HUES48 (cell line): ENCODE measurements around the gene MGAT3.

Experiments
- H3K27ac ChIP-seq: one replicate; pipeline ENCODE4 v1.7.0; 2013; ENCODE audit warnings: low read depth, low read length, inconsistent platforms
- H3K27me3 ChIP-seq: 2 replicates; pipeline ENCODE4 v1.6.1; 2013; ENCODE audit warnings: mild to moderate bottlenecking, low read length; ENCODE audit not compliant: control insufficient read depth, insufficient read depth
- H3K36me3 ChIP-seq: 2 replicates; pipeline ENCODE4 v1.6.1; 2013; ENCODE audit warnings: low read length; ENCODE audit not compliant: control insufficient read depth, insufficient read depth
- H3K4me1 ChIP-seq: 2 replicates; pipeline ENCODE4 v1.6.1; 2013; ENCODE audit warnings: mild to moderate bottlenecking, low read length; ENCODE audit not compliant: control insufficient read depth, insufficient read depth
- H3K4me3 ChIP-seq: 2 replicates; pipeline ENCODE4 v1.5.1; 2013; ENCODE audit warnings: mild to moderate bottlenecking, low read depth, low read length
- H3K9ac ChIP-seq: 2 replicates; pipeline ENCODE4 v1.6.1; 2013; ENCODE audit warnings: mild to moderate bottlenecking, low read depth, low read length, moderate library complexity
- H3K9me3 ChIP-seq: 2 replicates; pipeline ENCODE4 v1.6.1; 2013; ENCODE audit warnings: low read length; ENCODE audit not compliant: control insufficient read depth, insufficient read depth

The MGAT3 gene

DNA sequence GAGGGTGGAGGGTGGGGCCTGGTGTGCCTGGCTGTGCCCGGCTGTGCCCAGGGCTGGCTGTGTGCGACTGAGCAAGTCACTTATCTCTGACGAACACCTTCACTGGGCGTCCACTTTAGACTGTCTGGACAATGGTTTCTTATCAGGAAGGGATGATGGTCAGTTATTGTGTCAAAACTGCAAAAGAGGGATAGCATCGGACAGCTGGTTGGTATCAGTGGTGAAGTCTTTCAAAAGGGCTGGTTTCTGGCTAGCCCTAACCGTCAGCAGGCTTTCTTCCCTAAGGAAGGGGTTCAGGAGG, 4.1 kb upstream of the MGAT3 start:
- Histone ChIP-seq H3K9ac (no peak overlapping the region), H3K9me3 (no peaks in the 10 kb centered on the region), H3K36me3 (no peaks in the 10 kb centered on the region), H3K27me3 (peaks cover 16% of the 10 kb centered on the region), H3K4me3 (no peak overlapping the region), H3K4me1 (peaks cover 4% of the 10 kb centered on the region; the same call in 1 of the 2 replicates), H3K27ac (no peak overlapping the region)

DNA sequence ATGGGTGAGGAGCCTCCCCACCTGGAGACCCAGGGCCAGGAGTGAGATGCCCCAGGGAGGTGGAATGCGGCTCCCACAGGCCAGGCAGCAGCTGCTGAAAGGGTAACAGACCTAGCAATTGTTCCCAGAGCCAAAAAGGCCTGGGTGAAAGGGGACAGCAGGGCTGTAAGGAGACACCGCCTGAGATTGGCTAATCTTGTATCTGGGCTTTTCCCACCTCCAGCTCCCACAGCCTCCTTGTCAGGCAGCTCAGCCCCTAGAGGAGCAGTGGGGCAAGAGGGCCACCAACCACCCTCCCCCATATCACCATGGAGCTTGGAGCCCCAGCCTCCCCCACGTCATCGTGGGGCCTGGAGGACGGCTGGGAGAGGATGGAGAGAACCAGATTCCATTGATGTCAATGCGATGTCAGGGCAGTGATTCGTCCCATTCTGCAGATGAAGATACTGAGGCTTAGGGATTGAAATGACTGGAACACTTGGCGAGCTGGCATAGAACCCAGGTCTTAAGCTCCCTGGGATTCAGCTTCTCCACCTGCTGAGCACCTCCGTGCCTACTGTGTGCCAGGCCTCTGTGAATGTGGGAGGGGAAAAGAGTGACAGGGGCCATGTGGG, 2.9 kb upstream of the MGAT3 start:
- H3K4me3 ChIP-seq: no peak overlapping the region
- no peak overlapping the region for H3K27ac ChIP-seq
- peaks cover 4% of the 10 kb centered on the region; the same call in 1 of the 2 replicates for H3K4me1 ChIP-seq
- no peak overlapping the region for H3K9ac ChIP-seq
- no peaks in the 10 kb centered on the region for H3K36me3 ChIP-seq
- peaks cover 28% of the 10 kb centered on the region for H3K27me3 ChIP-seq
- H3K9me3 ChIP-seq: no peaks in the 10 kb centered on the region

DNA sequence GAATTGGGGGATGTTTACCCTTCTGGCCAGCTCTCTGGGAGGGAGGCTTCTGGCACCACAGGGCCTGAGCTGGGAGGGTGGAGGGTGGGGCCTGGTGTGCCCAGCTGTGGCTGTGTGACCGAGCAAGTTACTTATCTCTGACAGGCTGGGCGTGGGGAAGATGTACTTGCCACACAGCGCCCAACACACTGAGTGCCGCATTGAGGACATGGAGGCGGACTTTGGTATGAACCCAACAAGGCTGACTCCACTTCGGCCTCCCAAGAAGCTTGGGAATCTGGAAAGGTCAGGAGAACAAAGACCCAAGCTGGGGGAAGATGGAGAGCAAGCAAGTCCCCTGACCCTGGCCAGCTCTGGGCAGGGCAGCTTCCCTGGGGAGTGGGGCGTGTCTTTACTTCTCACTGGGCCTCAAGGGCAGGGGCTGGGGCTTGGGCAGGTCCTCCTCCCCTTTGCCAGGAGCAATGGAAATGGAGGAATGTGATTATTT, 2.4 kb upstream of the MGAT3 start:
- H3K9me3 ChIP-seq: no peaks in the 10 kb centered on the region
- H3K9ac ChIP-seq: no peak overlapping the region
- no peak overlapping the region for H3K27ac ChIP-seq
- H3K4me3 ChIP-seq: no peak overlapping the region
- peaks cover 4% of the 10 kb centered on the region; the same call in 1 of the 2 replicates for H3K4me1 ChIP-seq
- peaks cover 28% of the 10 kb centered on the region for H3K27me3 ChIP-seq
- no peaks in the 10 kb centered on the region for H3K36me3 ChIP-seq

DNA sequence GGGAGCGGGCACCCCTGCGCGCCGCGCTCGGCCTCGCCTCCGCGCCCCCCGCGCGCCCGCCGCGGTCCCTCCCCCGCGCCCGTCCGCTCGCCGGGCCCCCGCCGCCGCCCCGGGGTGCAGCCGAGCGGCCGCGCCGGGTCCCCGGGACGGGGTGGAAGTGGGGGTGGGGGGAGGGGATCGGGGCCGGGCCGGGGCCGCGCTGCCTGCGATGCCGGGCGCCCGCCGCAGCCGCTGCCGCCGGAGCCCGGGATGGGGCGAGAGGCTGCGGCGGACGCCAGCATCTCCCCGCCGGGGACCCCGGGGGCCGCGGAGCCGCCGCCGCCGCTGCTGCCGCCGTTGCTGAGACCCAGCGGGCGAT, 365 bp downstream of the MGAT3 start:
- Histone ChIP-seq H3K4me1 (peaks cover 4% of the 10 kb centered on the region; the same call in 1 of the 2 replicates), H3K36me3 (no peaks in the 10 kb centered on the region)

DNA sequence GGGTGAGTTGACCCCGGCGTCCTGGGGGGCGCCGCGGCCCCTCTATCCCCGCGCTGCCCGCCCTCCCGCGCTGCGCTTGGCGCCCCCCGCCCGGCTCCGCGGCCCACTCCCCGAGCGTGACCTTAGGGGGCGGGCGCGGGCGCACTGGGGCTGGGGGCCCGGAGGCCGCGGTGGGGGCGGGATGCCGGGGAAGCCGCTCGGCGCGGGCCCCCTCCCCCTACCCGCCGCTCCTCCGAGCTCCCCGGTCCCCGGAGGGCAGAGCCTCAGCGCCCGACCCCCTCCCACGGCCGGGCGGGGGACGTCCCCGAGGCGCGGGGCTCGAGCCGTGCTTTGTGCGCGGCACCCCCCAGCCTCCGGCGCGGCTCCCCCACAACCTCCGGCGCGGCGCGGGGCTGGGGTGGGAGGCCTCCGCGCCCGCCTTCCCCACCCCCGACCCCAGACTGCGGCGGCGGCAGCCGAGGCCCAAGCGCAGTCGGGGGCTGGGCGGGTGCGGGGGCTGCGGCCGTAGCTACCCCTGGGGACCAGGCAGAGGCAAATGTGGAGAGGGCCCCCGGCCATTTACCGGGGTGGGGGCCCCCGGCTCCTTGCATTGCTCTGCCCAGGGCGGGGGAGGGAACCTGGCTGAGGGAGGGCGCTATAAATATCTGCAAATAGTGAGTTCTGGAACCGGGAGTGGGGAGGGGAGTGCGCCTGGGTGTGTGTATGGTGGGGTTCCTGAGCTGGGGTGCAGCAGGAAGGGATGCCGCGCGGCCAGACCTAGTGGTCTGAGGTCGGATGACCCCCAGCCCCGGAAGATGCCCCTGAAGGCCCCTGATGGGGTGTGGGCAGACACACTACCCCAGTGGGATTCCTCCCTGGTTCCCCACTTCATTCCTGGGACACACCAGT, 988 bp downstream of the MGAT3 start:
- no peaks in the 10 kb centered on the region for H3K9me3 ChIP-seq
- peak overlapping the region; percentile 61 for H3K4me3 ChIP-seq
- H3K9ac ChIP-seq: no peak overlapping the region
- peaks cover 28% of the 10 kb centered on the region for H3K27me3 ChIP-seq
- H3K4me1 ChIP-seq: peaks cover 4% of the 10 kb centered on the region; the same call in 1 of the 2 replicates
- H3K27ac ChIP-seq: no peak overlapping the region
- no peaks in the 10 kb centered on the region for H3K36me3 ChIP-seq

More for the DNA sequence above, 365 bp downstream of the MGAT3 start:
- Histone ChIP-seq H3K9ac (no peak overlapping the region), H3K9me3 (no peaks in the 10 kb centered on the region), H3K4me3 (peak overlapping the region; percentile 61; the same call in 1 of the 2 replicates), H3K27me3 (peaks cover 28% of the 10 kb centered on the region), H3K27ac (no peak overlapping the region)

DNA sequence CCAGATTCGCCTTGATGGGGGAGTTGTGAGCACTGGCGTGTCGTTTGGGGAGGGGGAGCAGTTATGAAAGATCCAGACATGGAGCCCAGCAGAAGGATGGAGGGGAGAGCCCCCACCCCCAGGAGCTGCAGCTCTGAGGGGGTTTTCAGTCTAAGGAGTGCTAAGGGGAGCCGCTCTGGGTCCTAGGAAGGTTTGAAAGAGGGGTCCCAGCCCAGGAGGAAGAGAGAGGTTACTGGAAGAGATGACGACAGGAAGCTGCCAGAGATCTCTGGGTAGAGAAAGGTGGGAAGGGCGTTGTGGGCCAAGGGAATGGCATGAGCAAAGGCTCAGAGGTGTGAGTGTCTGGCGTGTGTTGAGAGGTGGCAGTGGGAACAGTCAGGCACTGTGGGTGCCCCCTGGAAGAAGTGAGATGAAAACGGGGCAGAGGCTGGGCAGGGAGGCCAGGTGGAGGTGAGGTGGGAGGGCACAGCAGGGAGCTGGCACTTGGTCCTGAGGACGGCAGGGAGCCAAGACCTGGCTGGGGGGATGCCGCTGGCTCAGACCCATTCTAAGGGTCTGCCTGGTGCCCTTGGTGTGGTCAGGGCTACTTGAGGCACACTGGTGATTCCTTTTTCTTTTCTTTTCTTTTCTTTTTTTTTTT, 1.8 kb downstream of the MGAT3 start:
- peak overlapping the region; percentile 61 for H3K4me3 ChIP-seq
- no peak overlapping the region for H3K9ac ChIP-seq
- peaks cover 4% of the 10 kb centered on the region; the same call in 1 of the 2 replicates for H3K4me1 ChIP-seq
- H3K27me3 ChIP-seq: peaks cover 28% of the 10 kb centered on the region
- no peak overlapping the region for H3K27ac ChIP-seq
- no peaks in the 10 kb centered on the region for H3K9me3 ChIP-seq
- no peaks in the 10 kb centered on the region for H3K36me3 ChIP-seq

DNA sequence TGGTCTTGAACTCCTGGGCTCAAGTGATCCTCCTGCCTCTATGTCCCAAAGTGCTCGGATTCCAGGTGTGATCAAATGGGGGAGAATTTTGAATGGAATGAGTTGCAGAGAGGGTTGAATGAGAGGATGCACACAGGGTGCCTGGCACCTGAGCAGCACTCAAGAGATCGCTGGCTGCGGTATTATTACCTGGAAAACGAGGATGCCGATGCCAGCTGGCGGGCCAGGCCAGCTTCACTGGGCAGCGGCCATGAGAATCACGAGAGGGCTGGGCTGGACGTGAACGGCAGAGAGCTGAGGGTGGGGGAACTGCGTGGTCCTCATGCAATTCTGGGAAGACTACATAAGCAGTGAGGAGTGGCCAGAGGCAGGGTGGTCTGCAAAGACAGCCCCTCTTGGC, 2.9 kb downstream of the MGAT3 start:
- Histone ChIP-seq H3K9me3 (no peaks in the 10 kb centered on the region), H3K9ac (no peak overlapping the region), H3K4me3 (no peak overlapping the region), H3K27ac (no peak overlapping the region), H3K27me3 (peaks cover 28% of the 10 kb centered on the region), H3K4me1 (no peaks in the 10 kb centered on the region; the same call in 1 of the 2 replicates), H3K36me3 (no peaks in the 10 kb centered on the region)

DNA sequence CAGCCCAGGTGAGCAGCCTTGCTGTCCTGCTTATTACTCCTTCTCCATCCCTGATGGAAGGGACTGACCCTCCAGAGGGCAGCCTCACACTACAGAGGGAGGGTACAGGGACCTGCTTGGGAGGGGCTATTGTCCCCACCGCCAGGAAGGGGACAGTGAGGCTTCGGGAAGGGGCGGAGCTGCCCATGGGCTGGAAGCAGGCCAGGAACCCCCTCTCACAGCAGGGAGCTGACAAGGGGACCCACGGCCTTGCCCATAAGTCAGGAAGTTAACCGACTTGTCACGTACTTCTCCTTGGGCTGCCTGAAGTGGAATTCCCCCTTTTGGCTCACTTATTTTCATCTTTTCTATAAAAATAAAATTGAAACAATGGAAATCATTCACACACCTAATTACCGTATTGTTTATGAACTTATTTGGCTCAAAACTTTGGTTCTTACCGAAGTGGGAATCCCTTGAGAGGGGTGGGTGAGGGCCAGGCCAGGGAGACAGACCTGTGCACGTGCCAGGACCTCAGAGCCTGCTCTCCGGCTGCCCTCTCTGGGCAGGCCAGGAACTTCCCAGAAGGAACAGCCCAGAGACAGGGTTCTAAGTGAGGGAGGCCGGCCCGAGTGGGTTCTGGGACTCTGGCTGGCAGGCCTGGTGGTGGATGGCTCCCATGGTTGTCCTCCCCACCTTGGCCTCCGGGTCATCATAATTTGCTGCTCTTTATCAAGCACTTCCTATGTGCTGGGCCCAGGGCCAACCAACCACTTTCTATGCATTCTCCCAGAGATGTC, 5.8 kb downstream of the MGAT3 start:
- H3K27ac ChIP-seq: no peak overlapping the region
- H3K36me3 ChIP-seq: no peaks in the 10 kb centered on the region
- no peak overlapping the region for H3K4me3 ChIP-seq
- H3K9ac ChIP-seq: no peak overlapping the region
- no peaks in the 10 kb centered on the region for H3K9me3 ChIP-seq
- peaks cover 13% of the 10 kb centered on the region for H3K27me3 ChIP-seq
- no peaks in the 10 kb centered on the region for H3K4me1 ChIP-seq

DNA sequence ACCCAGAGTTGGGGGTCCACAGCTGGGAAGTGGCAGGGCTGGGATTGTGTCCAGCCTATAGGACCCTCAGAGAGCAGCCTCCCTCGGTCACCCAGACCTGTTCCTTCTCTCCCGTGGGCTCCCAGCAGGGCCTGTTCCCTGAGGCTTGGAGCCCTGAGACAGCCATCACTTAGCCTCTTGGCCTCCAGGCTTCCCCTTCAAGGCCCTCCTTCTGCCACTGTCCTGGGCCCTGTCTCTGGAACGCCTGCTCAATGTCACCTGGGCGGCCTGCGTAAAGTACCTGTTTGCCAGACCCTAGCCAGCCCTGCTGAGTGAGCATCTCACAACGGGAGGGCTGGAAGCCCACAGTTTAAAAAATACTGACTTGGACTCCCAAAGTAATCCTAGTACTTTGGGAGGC, 6.5 kb downstream of the MGAT3 start:
- Histone ChIP-seq H3K4me3 (no peak overlapping the region), H3K36me3 (no peaks in the 10 kb centered on the region), H3K27me3 (peaks cover 6% of the 10 kb centered on the region), H3K9me3 (no peaks in the 10 kb centered on the region), H3K4me1 (no peaks in the 10 kb centered on the region), H3K27ac (no peak overlapping the region), H3K9ac (no peak overlapping the region)

DNA sequence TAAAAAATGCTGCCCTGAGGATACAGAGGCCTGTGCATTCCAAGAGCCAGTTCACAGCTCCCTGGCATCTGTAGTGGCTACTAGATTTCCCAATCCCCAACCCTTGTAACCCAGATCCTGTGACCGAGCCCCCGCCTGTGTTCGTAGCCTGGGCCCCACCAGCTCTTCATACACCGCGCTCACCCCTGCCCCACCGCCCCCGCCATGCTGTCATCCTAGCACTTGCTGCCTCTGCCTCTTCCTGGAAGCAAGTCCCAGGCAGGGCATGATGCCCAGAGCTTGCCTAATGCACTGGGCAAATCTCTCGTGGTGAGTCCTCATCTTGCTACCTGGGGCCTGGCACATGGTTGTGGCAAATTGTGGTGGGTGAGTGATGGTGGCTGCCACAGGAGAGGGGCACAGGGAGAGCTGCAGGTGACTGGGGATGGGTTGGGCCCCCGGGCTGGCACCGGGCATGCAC, 7.1 kb downstream of the MGAT3 start:
- no peaks in the 10 kb centered on the region for H3K4me1 ChIP-seq
- no peaks in the 10 kb centered on the region for H3K9me3 ChIP-seq
- no peak overlapping the region for H3K4me3 ChIP-seq
- no peak overlapping the region for H3K27ac ChIP-seq
- H3K27me3 ChIP-seq: no peaks in the 10 kb centered on the region
- no peaks in the 10 kb centered on the region for H3K36me3 ChIP-seq
- H3K9ac ChIP-seq: no peak overlapping the region
